Calu3 (cell line): ENCODE measurements around the gene STS. TPM values are rescaled to one million over a fixed set of nuclear protein-coding genes. Genes with fewer than 3 reads are reported as not detected.
A peak's percentile ranks its signal among the peaks of the same experiment; 100 is the strongest.

Experiments
- BruUV-seq: library from RNA; stranded (reverse); fragments of 400-500 nt; replicated peaks from 2 replicates; lab custom pipeline; 2021; lab: Mats Ljungman, UMichigan
- CTCF ChIA-PET: fragments of 300-600 bp; sonication (Branson Sonifier 250); formaldehyde crosslinking; loops from one replicate; lab custom pipeline; 2022; ENCODE audit warnings: antibody characterized with exemption; lab: Charles Lee
- DNase-seq: peaks from one replicate; pipeline ENCODE4 v3.0.0; 2022
- H3K27ac Mint-ChIP-seq: one replicate; pipeline ENCODE4 v1.8.0; 2022; ENCODE audit warnings: mixed read lengths; ENCODE audit not compliant: unreplicated experiment
- H3K27me3 Mint-ChIP-seq: one replicate; pipeline ENCODE4 v1.8.0; 2022; ENCODE audit warnings: mixed read lengths; ENCODE audit not compliant: unreplicated experiment
- H3K36me3 Mint-ChIP-seq: one replicate; pipeline ENCODE4 v1.8.0; 2022; ENCODE audit warnings: mild to moderate bottlenecking, moderate library complexity, mixed read lengths; ENCODE audit not compliant: insufficient read depth, unreplicated experiment
- H3K4me1 Mint-ChIP-seq: one replicate; pipeline ENCODE4 v1.8.0; 2022; ENCODE audit warnings: mild to moderate bottlenecking, low read depth, mixed read lengths; ENCODE audit not compliant: unreplicated experiment
- H3K4me3 Mint-ChIP-seq: one replicate; pipeline ENCODE4 v1.8.0; 2022; ENCODE audit warnings: mild to moderate bottlenecking, low read depth, moderate library complexity, mixed read lengths; ENCODE audit not compliant: unreplicated experiment
- H3K9me3 Mint-ChIP-seq: one replicate; pipeline ENCODE4 v1.8.0; 2022; ENCODE audit warnings: low read depth, mixed read lengths; ENCODE audit not compliant: unreplicated experiment
- CTCF ChIP-seq: fragments of 200-600 bp; IDR thresholded peaks from one replicate; pipeline ENCODE4 v1.8.0; 2022; ENCODE audit warnings: antibody characterized with exemption; ENCODE audit not compliant: unreplicated experiment
- intact Hi-C: fragments of 100-400 bp; cut with micrococcal nuclease; formaldehyde crosslinking; loops from one replicate; pipeline ENCODE4 v1.10.0; 2022; ENCODE audit not compliant: unreplicated experiment
- total RNA-seq: library from RNA; stranded (reverse); gene quantifications from 2 replicates; pipeline ENCODE4 v1.2.3, GENCODE V29; 2022

The STS gene
- total RNA-seq, 1 experiment from 2014 or later = 11.4 TPM

- Mint-ChIP-seq H3K4me1 (peaks cover 24% of the 10 kb centered on the region), H3K36me3 (peaks cover 19% of the 10 kb centered on the region), H3K27me3 (no peaks in the 10 kb centered on the region), H3K9me3 (no peaks in the 10 kb centered on the region), H3K27ac (peak overlapping the region; percentile 84), H3K4me3 (peak overlapping the region; percentile 46)
- CTCF ChIA-PET = no interaction called here
- BruUV-seq = TSS peak; percentile 37
- DNase-seq = no peak
- TF ChIP-seq CTCF = no peak
- intact Hi-C loops = loop anchor here (2.0 to 5.0 kb wide), 2 partner anchors 13 to 106 kb away; no protein-coding TSS in a partner anchor
These were observed 1.4 kb upstream of the STS start for GRCh38 chrX:7146020-7146702.

- no peaks in the 10 kb centered on the region for H3K27me3 Mint-ChIP-seq
- H3K9me3 Mint-ChIP-seq = no peaks in the 10 kb centered on the region
- BruUV-seq = no TSS peak
- CTCF ChIA-PET = no interaction called here
- intact Hi-C loops = loop anchor here (2.0 to 5.0 kb wide), 2 partner anchors 14 to 105 kb away; no protein-coding TSS in a partner anchor
- peak overlapping the region; percentile 67 for H3K4me3 Mint-ChIP-seq
- peaks cover 24% of the 10 kb centered on the region for H3K4me1 Mint-ChIP-seq
- peaks cover 19% of the 10 kb centered on the region for H3K36me3 Mint-ChIP-seq
- DNase-seq = peak; percentile 23
- TF ChIP-seq CTCF = no peak
- H3K27ac Mint-ChIP-seq = peak overlapping the region; percentile 27
These were observed 654 bp upstream of the STS start for GRCh38 chrX:7146703-7147412.

DNA sequence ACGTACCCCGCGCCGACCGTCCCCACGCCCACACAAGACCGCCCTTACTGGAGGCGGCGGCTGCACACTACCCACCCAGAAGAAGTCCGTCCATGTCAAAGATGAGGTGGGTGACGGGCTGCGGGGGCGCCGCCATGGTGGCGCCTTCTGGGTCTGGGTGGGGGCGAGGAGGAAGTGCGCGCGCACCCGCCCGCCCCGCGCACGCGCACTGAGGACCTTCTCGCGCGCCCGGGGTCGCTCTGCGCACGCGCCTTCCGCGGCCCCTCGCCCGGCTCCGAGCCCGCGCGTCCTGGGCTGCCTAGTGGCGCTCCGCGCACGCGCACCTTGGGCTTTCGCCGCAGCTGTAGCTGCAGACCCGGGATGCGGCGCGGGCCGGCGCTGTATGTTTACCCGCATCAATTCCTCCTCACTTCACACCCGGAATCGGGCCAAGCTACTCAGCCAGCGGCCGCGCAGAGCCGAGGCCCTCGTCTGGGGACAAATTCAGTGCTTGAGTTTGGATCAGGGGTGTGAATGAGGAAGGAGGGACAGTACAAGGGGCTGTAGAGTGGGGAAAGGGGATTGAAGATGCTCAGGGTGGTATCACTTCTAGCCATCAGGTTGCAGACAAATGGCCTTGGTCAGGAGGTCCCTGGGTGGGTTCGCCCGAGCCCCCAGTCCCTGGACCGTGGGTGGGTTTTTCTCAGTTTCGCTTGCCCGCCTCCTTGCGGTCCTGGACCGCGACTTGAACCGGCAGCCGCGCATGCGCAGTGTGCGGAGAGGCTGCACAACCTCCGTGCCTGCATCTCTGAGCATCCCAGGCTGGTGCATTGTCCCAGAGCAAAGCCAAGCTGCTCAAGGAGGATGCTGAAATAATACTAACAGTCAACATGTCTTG, 704 bp downstream of the STS start, which contains the start of gene PUDP:
PUDP (minus strand) TSS at position 176 of the 877 bp plus-strand sequence; CDS start at position 136, 40 bp downstream.
- DNase-seq = peak; percentile 90
- TF ChIP-seq CTCF = no peak
- peaks cover 24% of the 10 kb centered on the region for H3K4me1 Mint-ChIP-seq
- CTCF ChIA-PET = no interaction called here
- no peaks in the 10 kb centered on the region for H3K9me3 Mint-ChIP-seq
- intact Hi-C loops = loop anchor here (2.0 to 5.0 kb wide), 2 partner anchors 15 to 104 kb away; no protein-coding TSS in a partner anchor
- peak within 1 kb of the TSS; percentile 67 for H3K4me3 Mint-ChIP-seq
- H3K36me3 Mint-ChIP-seq = peaks cover 19% of the 10 kb centered on the region
- H3K27ac Mint-ChIP-seq = peak within 1 kb of the TSS; percentile 39
- BruUV-seq = no TSS peak
- H3K27me3 Mint-ChIP-seq = no peaks in the 10 kb centered on the region

GRCh38 chrX:7149411-7149810, 1.9 kb downstream of the STS start:
- CTCF ChIA-PET = no interaction called here
- peaks cover 19% of the 10 kb centered on the region for H3K36me3 Mint-ChIP-seq
- intact Hi-C loops = loop anchor here (5.0 kb wide), 1 partner anchor 103 kb away; no protein-coding TSS in a partner anchor
- H3K4me3 Mint-ChIP-seq = no peak overlapping the region
- no peak for DNase-seq
- no TSS peak for BruUV-seq
- no peaks in the 10 kb centered on the region for H3K27me3 Mint-ChIP-seq
- no peaks in the 10 kb centered on the region for H3K9me3 Mint-ChIP-seq
- peaks cover 13% of the 10 kb centered on the region for H3K4me1 Mint-ChIP-seq
- H3K27ac Mint-ChIP-seq = no peak overlapping the region
- no peak for TF ChIP-seq CTCF
